Measurements from ENCODE around the gene ROBO2. TPM values are rescaled to one million over a fixed set of nuclear protein-coding genes. Genes with fewer than 3 reads are reported as not detected.

ROBO2 gene
- total and polyA plus RNA-seq, 12 donors: 0.04 to 3.5 (median 0.34) TPM; not detected in 3

- Histone ChIP-seq H3K4me3 (no peak overlapping the region), H3K36me3 (no peaks in the 10 kb centered on the region), H3K4me1 (no peaks in the 10 kb centered on the region), H3K27me3 (no peaks in the 10 kb centered on the region), H3K9me3 (no peaks in the 10 kb centered on the region), H3K27ac (no peak overlapping the region)
- ATAC-seq (no peak), DNase-seq (no peak)
- TF ChIP-seq CTCF (IDR thresholded peaks at IDR 0.05): no peak
- intact Hi-C loops (cut with DNase I): no loop called here
- 70 to 91% methylated on average over 6 of the region's 6 CpGs for WGBS, 2 donors
Measured at GRCh38 chr3:77142578-77142977, 102.7 kb downstream of the ROBO2 start.

DNA sequence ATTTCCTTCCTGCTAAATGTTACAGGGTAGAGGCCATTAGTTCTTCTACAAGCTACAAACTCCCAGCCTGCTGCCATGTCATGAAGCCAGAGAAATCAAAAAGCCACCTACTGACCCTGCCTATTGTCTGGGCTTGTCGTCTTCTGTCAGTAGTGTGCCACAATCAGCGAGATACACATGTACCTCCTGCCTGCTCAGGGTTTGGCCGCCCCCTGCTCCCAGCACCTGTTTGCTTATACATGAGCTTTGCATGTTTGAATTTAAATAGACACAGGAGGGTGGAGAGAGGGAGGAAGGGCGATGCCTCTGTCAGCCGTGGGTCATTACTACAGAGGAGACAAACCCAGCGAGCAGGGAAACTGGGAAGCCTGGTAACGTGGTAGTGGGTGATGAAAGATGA is 106.1 kb downstream of the ROBO2 start:
- Histone ChIP-seq H3K27ac (no peak overlapping the region), H3K9me3 (no peaks in the 10 kb centered on the region), H3K27me3 (no peaks in the 10 kb centered on the region), H3K4me3 (no peak overlapping the region), H3K4me1 (no peaks in the 10 kb centered on the region), H3K36me3 (no peaks in the 10 kb centered on the region)
- ATAC-seq (no peak), DNase-seq (no peak)
- WGBS, 2 donors: 67 to 72% methylated on average over 7 of the region's 7 CpGs
- intact Hi-C loops (cut with DNase I): no loop called here
- TF ChIP-seq CTCF (IDR thresholded peaks at IDR 0.05): no peak

GRCh38 chr3:77147836-77148578 is 108.1 kb downstream of the ROBO2 start:
- no peak overlapping the region for H3K4me3 ChIP-seq
- no peaks in the 10 kb centered on the region for H3K4me1 ChIP-seq
- no peak for DNase-seq
- TF ChIP-seq CTCF (IDR thresholded peaks at IDR 0.05): no peak
- no peak for ATAC-seq
- intact Hi-C loops (cut with DNase I): no loop called here
- no peaks in the 10 kb centered on the region for H3K36me3 ChIP-seq
- WGBS, 2 donors: 57 to 67% methylated on average over 8 of the region's 8 CpGs
- no peak overlapping the region for H3K27ac ChIP-seq
- no peaks in the 10 kb centered on the region for H3K27me3 ChIP-seq
- H3K9me3 ChIP-seq: no peaks in the 10 kb centered on the region

GRCh38 chr3:77149382-77149781 is 109.5 kb downstream of the ROBO2 start:
- no peaks in the 10 kb centered on the region for H3K27me3 ChIP-seq
- no peak for ATAC-seq
- intact Hi-C loops (cut with DNase I): no loop called here
- WGBS, 2 donors: 91 to 93% methylated on average over 2 of the region's 2 CpGs
- H3K9me3 ChIP-seq: no peaks in the 10 kb centered on the region
- no peak overlapping the region for H3K4me3 ChIP-seq
- no peak for DNase-seq
- H3K4me1 ChIP-seq: no peaks in the 10 kb centered on the region
- TF ChIP-seq CTCF (IDR thresholded peaks at IDR 0.05): no peak
- H3K27ac ChIP-seq: no peak overlapping the region
- H3K36me3 ChIP-seq: no peaks in the 10 kb centered on the region
